Measurements from ENCODE around the gene EYS.
"Not testable (repeated sequence)": the region's sequence is repeated elsewhere in the genome, so short reads cannot be mapped to it uniquely, and the experiment has no call there.

The EYS gene

DNA sequence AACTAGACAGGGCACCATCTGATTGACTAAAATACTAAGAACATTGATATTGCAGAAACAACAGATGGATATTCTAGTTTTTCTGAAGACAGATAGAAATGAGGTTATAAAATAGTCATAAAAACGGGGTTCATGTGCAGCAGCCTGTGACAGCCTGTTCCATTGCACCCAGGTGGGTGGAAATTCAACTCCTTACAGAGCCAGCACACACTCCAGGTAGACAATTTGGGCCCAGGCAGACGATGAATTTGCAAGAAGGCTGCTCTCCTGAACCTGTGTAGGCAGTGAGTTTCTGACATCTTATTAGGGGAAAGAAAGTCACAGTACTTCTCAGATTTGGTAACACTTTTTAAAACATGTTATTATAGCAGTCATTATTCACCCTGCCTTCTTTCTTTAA, 1657.3 kb downstream of the EYS start:
- no peak for DNase-seq (ENCODE audit: low read depth in 2 of 2)

GRCh38 chr6:64046746-64047208, 1660.2 kb downstream of the EYS start:
- DNase-seq (ENCODE audit: low read depth in 2 of 2), result no peak

- no peak for DNase-seq (ENCODE audit: low read depth in 2 of 2)
Measured at GRCh38 chr6:64041373-64041772, 1665.7 kb downstream of the EYS start.

DNA sequence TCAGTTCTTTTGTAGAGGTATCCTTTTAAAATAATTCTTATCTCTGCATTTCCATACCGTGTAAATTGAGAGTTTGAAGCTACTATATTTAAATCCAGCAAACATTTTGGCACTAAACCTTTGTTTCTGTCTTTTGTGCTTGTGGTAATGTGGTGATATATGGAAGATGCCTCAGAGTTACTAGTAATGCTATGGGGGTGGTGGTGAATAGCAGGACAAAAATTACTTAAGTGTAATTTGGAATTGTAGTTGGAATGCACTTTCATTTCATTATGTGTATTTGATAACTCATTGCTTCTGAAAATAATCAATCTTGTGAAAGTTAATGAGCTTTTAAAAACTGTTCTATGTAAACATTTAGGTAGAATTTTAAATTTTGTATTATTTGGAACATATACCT, 1666.9 kb downstream of the EYS start:
- DNase-seq (ENCODE audit: low read depth in 2 of 2), result no peak

GRCh38 chr6:64037427-64037826, 1669.6 kb downstream of the EYS start:
- no peak for DNase-seq (ENCODE audit: low read depth in 2 of 2)

DNA sequence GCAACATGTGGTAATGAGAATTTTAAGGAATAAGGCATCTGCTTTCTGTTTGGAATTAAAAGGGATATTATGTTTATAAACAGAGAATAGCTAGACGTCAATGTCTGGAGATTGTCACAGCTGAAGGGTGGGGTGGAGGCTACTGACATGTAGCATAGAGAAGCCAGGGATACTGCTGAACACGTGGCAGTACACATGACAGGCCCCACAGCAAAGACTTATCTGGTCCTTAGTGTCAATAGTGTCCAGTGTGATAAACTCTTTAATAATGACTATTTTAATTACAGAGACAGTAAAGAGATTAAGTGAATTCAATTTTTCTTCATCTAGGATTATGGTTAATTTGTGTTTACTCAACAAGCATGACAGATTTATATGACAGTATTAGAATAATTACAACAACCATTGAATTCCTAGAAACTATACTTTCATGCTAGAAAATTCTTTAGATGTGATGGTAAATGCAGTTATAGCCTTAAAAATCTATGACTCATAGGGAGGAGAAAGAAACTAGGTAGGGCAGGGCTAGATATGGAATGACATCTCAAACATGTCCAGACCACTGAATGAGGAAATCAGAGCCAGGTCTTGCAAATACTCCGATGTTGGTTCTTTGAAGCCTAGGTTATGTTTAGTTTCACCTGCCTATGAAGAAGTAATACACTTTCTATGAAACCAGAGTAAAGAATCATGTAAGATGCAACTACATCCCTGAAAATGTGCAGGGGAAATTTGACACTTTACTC, 1671.9 kb downstream of the EYS start:
- no peak for DNase-seq (ENCODE audit: low read depth in 2 of 2)

- DNase-seq (ENCODE audit: low read depth in 2 of 2), result no peak
Measured at GRCh38 chr6:64034291-64034690, 1672.7 kb downstream of the EYS start.

DNA sequence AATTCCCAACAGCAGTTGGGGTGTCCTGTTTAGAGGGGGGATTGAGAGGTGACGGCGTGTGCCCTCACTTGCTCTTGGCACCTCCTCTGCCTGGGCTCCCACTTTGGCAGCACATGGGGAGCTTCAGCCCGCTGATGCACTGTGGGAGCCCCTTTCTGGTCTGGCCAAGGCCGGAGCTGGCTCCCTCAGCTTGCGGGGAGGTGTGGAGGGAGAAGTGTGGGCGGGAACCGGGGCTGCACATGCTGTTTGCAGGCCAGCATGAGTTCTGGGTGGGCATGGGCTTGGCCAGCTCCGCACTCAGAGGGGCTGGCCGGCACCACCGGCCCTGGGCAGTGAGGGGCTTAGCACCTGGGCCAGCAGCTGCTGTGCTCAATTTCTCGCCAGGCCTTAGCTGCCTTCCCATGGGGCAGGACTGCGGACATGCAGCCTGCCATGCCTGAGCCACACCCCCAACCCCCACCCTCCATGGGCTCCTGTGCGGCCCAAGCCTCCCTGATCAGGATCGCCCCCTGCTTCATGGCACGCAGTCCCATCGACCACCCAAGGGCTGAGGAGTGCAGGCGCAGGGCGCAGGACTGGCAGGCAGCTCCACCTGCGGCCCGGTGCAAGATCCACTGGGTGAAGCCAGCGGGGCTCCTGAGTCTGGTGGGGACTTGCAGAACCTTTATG, 1675.9 kb downstream of the EYS start:
- not testable (repeated sequence) for DNase-seq (ENCODE audit: low read depth in 2 of 2)

DNA sequence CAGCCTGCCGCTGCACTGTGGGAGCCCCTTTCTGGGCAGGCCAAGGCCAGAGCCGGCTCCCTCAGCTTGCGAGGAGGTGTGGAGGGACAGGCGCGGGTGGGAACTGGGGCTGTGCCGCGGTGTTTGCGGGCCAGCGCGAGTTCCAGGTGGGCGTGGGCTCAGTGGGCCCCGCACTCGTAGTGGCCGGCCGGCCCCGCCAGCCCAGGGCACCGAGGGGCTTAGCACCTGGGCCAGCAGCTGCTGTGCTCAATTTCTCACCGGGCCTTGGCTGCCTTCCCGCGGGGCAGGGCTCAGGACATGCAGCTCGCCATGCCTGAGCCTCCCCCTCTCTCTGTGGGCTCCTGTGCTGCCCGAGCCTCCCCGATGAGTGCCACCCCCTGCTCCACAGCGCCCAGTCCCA, 1683.3 kb downstream of the EYS start:
- DNase-seq (ENCODE audit: low read depth in 2 of 2), result no peak

DNA sequence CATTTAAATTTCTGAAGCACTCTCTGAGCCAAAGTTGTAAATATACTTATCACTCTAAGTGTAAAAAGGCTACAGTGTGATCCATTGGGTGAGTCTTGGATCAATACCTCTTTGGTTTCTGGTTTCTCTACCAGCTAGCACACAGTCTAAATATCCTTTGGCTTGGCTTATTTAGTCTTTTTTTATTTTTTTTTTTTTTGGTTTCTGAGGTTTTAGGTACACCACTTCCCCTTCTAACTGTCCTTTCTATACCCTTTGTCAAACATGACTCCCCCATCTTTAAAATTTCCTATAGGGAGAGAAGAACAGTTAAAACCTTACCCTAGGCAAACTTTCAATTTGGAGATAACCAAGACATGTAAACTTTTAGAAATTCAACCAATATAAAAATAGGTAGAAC, 1692.4 kb downstream of the EYS start:
- DNase-seq (ENCODE audit: low read depth in 2 of 2), result no peak

GRCh38 chr6:64013011-64013410, 1694.0 kb downstream of the EYS start:
- DNase-seq (ENCODE audit: low read depth in 2 of 2), result no peak

- DNase-seq (ENCODE audit: low read depth in 2 of 2), result no peak
Measured at GRCh38 chr6:64012351-64013001, 1694.5 kb downstream of the EYS start.

DNA sequence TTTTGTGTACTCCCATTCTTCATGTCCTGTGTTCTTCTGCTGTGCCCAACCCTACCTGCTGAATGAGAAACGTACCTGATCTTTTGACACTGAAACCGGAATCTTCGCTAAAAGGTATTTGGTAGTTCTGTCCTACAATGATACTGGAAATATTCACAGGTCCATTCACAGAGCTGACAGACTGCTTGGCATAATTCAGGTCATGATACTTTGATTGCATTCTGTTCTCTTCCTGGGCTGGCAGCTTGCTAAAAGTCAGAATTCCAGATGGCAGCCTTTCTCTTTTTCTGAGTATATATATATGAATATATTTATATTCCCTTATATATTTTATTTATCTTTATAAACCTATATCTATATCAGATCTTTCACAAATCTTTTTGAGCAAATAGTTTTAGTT, 1696.4 kb downstream of the EYS start:
- no peak for DNase-seq (ENCODE audit: low read depth in 2 of 2)

- no peak for DNase-seq (ENCODE audit: low read depth in 2 of 2)
Measured at GRCh38 chr6:64010010-64010409, 1697.0 kb downstream of the EYS start.

DNA sequence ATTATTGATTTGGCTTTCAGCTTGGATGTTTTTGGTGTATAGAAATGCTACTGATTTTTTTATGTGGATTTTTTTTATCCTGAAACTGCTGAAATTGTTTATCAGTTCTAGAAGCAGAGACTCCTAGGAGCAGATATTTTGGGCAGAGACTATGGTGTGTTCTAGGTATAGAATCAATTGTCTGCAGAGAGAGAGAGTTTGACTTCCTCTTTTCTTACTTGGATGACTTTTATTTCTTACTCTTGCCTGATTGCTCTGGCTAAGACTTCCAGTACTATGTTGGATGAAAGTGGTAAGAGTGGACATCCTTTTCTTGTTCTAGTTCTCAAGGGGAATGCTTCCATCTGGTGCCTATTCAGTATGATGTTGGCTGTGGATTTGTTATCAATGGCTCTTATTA, 1700.8 kb downstream of the EYS start:
- DNase-seq (ENCODE audit: low read depth in 2 of 2), result no peak

GRCh38 chr6:64000818-64001491, 1706.1 kb downstream of the EYS start:
- no peak for DNase-seq (ENCODE audit: low read depth in 2 of 2)

DNA sequence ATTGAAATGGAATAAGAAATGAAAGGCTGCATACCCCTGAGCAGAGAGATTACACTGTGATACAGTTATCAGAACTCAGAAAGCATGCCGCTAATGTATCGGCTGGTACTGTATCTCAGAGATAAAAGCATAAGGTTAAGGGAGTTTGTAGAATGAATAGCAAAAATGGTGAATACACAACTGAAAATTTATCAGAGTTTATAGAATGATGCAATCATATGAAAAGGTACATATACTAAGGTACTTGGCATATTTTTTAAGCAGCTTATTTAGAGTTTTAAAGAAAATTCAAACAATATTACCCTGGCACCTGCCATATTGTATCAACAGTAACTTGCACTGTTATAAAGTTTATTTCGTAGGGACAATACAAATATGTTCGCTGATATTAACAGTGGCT, 1707.4 kb downstream of the EYS start:
- DNase-seq (ENCODE audit: low read depth in 2 of 2), result no peak

- no peak for DNase-seq (ENCODE audit: low read depth in 2 of 2)
Measured at GRCh38 chr6:63998991-63999390, 1708.0 kb downstream of the EYS start.

GRCh38 chr6:63997734-63998133, 1709.3 kb downstream of the EYS start:
- DNase-seq (ENCODE audit: low read depth in 2 of 2), result no peak

DNA sequence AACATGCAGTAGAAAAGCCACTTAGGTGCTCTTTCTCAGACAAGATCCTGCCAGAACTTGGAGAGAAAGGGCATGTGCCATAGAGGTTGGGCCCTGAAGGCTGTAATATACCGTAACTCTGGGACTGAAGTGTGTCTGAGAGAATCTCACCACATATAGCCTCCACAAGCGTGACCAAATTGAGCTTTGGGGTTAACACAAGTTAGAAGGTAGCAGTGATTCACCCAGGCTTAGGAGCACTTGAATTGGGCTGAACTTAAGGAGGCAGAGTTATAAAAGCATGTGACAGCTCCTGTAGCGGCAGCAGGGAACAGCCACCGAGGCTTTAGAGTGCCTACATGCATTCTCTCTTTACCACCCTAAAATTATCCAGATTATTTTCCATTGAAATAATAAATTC, 1709.8 kb downstream of the EYS start:
- DNase-seq (ENCODE audit: low read depth in 2 of 2), result no peak

GRCh38 chr6:63985223-63985622, 1721.8 kb downstream of the EYS start:
- DNase-seq (ENCODE audit: low read depth in 2 of 2), result no peak

DNA sequence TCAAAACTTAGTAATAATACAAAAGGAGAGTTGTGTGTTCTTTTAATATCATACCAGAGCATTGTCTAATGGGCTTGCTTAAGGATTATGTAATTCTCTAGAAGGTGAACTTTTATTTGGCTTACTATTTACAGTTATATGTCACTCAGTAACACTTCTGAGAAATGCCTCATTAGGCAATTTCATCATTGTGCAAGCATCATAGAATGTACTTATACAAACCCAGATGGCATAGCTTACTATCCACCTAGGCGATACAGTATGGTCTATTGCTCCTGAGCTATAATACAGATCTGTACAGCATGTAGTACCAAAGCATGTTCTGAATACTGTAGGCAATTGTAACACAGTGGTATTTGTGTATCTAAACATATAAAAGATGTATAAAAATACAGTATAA, 1731.3 kb downstream of the EYS start:
- no peak for DNase-seq (ENCODE audit: low read depth in 2 of 2)
